Vagina (tissue), 2 donors: Measurements from ENCODE around the gene SH3GLB2.

Experiments used
- CTCF ChIP-seq, 3 experiments: fragments of 450-650 bp in 2 of 3; fragments of 200-600 bp in 1 of 3; sonication (generic) in 1 of 3; IDR thresholded peaks; one replicate each; pipeline ENCODE4 v1.5.1; 2017 to 2019; ENCODE audit warnings: antibody characterized with exemption in 3 of 3, mild to moderate bottlenecking in 2 of 3, moderate library complexity in 2 of 3
- POLR2A ChIP-seq, 2 donors: fragments of 450-650 bp; IDR thresholded peaks; one replicate each; pipeline ENCODE4 v1.6.1; 2017; ENCODE audit warnings: antibody characterized with exemption in 2 of 2, mild to moderate bottlenecking in 2 of 2, moderate library complexity in 2 of 2
- POLR2AphosphoS5 ChIP-seq, 2 donors: sonication (generic); formaldehyde crosslinking; IDR thresholded peaks; one replicate each; pipeline ENCODE4 v1.9.0; 2017; ENCODE audit warnings: antibody characterized with exemption in 2 of 2, mild to moderate bottlenecking in 2 of 2, low read depth in 1 of 2; ENCODE audit not compliant: insufficient read depth in 1 of 2

GRCh38 chr9:129009584-129010141 lies 18.5 kb downstream of the SH3GLB2 start:
- TF ChIP-seq CTCF (IDR thresholded peaks at IDR 0.05): no peak
- no peak for TF ChIP-seq POLR2AphosphoS5 (IDR thresholded peaks at IDR 0.05; ENCODE audit: insufficient read depth in 1 of 2, low read depth in 1 of 2)
- TF ChIP-seq POLR2A (IDR thresholded peaks at IDR 0.05): no peak
